Measurements from ENCODE around the gene NAP1L4. TPM values are rescaled to one million over a fixed set of nuclear protein-coding genes. Genes with fewer than 3 reads are reported as not detected.

The NAP1L4 gene
- total and polyA plus RNA-seq, 10 donors, result 79.5 to 137 (median 114) TPM

- 72 to 83% (median 74%) methylated on average over 9 of the region's 9 CpGs for WGBS, 5 donors
- Histone ChIP-seq H3K27ac (no peak overlapping the region), H3K9me3 (no peaks in the 10 kb centered on the region), H3K27me3 (replicated peaks in 1 of 7) (no peaks in the 10 kb centered on the region), H3K36me3 (no peaks in the 10 kb centered on the region), H3K4me1 (peaks cover 20 to 60% (median 49%) of the 10 kb centered on the region in 6 donors), H3K4me3 (no peak overlapping the region)
- no peak for DNase-seq
- intact Hi-C loops (cut with DNase I; ENCODE audit: low total_unique reads), result no loop called here
- TF ChIP-seq POLR2AphosphoS5 (IDR thresholded peaks at IDR 0.05), result no peak
Observed at GRCh38 chr11:2896047-2896446, 96.1 kb downstream of the NAP1L4 start.

Small RNAs within 50 kb of the gene (small RNA-seq; reads per million reads assigned to genes)
- 12.5 to 20.8 (median 14.2) reads per million in 4 donors for gene SNORA54

Other genes starting within 250 kb of the NAP1L4 start
- gene CDKN1C, start 106.6 kb downstream of the NAP1L4 start, total RNA-seq, result 10 to 100 TPM in 6 of 7 donors, 1 to 10 TPM in 1; 7.8 to 40.4 (median 20.7) TPM
- gene CDKN1C, start 106.6 kb downstream of the NAP1L4 start, polyA plus RNA-seq, result 10 to 100 TPM in 2 of 3 donors, 1 to 10 TPM in 1; 5.4 to 14.6 (median 11.7) TPM
- 1 to 10 TPM in 6 of 7 donors, not detected in 1; 1.4 to 3.5 (median 1.7) TPM for gene PHLDA2, start 62.9 kb downstream of the NAP1L4 start, total RNA-seq
- 1 to 10 TPM; 1.5 to 2.9 (median 2.5) TPM for gene PHLDA2, start 62.9 kb downstream of the NAP1L4 start, polyA plus RNA-seq
- 10 to 100 TPM; 32.7 to 64.9 (median 39.0) TPM for gene CARS1, start 65.1 kb upstream of the NAP1L4 start, total RNA-seq
- gene CARS1, start 65.1 kb upstream of the NAP1L4 start, polyA plus RNA-seq, result 10 to 100 TPM; 18.6 to 27.5 (median 24.0) TPM
- gene OSBPL5, start 173.0 kb upstream of the NAP1L4 start, total RNA-seq, result 10 to 100 TPM; 37.2 to 91.2 (median 73.3) TPM
- gene OSBPL5, start 173.0 kb upstream of the NAP1L4 start, polyA plus RNA-seq, result 10 to 100 TPM in 2 of 3 donors, 1 to 10 TPM in 1; 5.1 to 21.6 (median 10.7) TPM
- not detected for gene MRGPRG, start 226.5 kb upstream of the NAP1L4 start, total RNA-seq
- not detected for gene MRGPRG, start 226.5 kb upstream of the NAP1L4 start, polyA plus RNA-seq
- 1 to 10 TPM in 2 of 7 donors, under 1 TPM in 2, not detected in 3; 0.41 to 1.9 (median 1.2) TPM for gene MRGPRE, start 240.1 kb upstream of the NAP1L4 start, total RNA-seq
- not detected for gene MRGPRE, start 240.1 kb upstream of the NAP1L4 start, polyA plus RNA-seq